OCI-LY7 (cell line): ENCODE measurements around the gene STXBP6.

Source experiments
- CTCF ChIP-seq: fragments of 200-600 bp; sonication (generic); conservative IDR thresholded peaks from 2 replicates; pipeline ENCODE4 v1.5.1; 2014; ENCODE audit warnings: mild to moderate bottlenecking, antibody characterized with exemption, low read length, moderate library complexity, mixed read lengths
- EZH2phosphoT487 ChIP-seq: fragments of 200-600 bp; sonication (generic); IDR thresholded peaks from 2 replicates; pipeline ENCODE4 v1.6.1; 2018; ENCODE audit warnings: low read depth, borderline replicate concordance, mild to moderate bottlenecking, mixed run types, antibody characterized with exemption, low read length, moderate library complexity, mixed read lengths

- TF ChIP-seq EZH2phosphoT487 (no peak), CTCF (no peak)
These were observed 191.9 kb downstream of the STXBP6 start for GRCh38 chr14:24858052-24858451.
